ENCODE data around the gene MRPS15.

The MRPS15 gene

DNA sequence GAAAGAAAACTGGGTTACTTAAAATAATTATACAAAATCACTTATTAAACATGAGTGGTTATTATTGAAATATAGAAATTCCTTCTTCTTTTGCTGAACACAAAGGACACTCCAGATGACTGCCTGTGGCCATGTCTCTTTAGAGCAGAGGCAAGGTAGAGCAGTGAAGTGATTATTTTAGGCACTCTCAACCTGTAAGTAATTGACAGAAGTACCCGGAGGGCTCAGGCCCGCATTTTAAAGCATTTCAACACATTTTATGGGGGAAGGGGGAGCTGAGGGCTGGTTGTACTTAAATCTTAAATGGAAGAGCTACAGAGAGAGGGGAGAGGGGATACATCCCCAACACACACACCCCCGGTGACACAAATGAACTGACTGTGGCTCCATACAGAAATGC, 24.1 kb downstream of the MRPS15 start:
- Mint-ChIP-seq H3K36me3 (no peaks in the 10 kb centered on the region), H3K27ac (no peak overlapping the region), H3K9me3 (no peaks in the 10 kb centered on the region), H3K4me3 (no peak overlapping the region), H3K27me3 (no peaks in the 10 kb centered on the region), H3K4me1 (no peaks in the 10 kb centered on the region)
- DNase-seq (ENCODE audit: low spot score in 2 of 2) (no peak), ATAC-seq (ENCODE audit: low read depth) (no peak)

DNA sequence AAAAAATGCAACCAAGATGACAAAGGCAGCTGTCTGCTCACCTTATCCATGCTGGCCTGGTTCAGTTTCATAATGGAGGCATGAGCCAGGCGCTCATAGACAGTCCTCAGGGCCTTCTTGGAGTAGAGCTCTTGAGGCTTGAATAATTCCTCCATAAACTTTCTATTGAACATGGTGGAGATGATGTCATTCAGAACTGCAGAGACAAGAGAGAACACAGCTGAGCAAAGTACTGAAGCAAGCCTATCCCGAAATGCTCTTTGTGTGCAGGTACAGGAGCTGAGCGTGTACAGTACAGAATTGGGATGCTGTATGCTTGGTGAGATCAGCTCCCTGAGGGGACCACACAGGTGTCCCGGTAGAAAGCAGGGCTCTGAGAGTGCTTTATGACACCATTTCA, 25.5 kb downstream of the MRPS15 start:
- Mint-ChIP-seq H3K27ac (no peak overlapping the region), H3K27me3 (no peaks in the 10 kb centered on the region), H3K36me3 (no peaks in the 10 kb centered on the region), H3K4me1 (no peaks in the 10 kb centered on the region), H3K9me3 (no peaks in the 10 kb centered on the region), H3K4me3 (no peak overlapping the region)
- no peak for DNase-seq (ENCODE audit: low spot score in 2 of 2)
- no peak for ATAC-seq (ENCODE audit: low read depth)

DNA sequence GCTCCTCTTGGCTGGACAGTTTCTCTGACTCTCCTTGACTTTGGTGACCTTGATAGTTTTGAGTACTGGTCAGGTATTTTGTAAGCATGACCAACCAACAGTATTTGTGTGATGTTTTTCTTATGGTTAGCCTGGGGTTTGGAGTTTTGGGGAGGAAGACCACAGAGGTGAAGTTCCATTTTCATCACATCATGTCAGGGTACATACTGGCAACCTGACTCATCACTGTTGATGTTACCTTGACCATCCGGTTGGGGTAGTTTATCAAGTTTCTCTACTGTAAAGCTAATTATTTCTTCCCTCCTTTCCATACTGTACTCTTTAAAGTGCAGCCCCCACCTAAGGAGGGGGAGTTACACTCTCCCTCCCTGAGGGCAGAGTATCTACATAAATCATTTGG, 27.4 kb downstream of the MRPS15 start:
- no peaks in the 10 kb centered on the region for H3K4me1 Mint-ChIP-seq
- H3K4me3 Mint-ChIP-seq = no peak overlapping the region
- H3K36me3 Mint-ChIP-seq = no peaks in the 10 kb centered on the region
- no peak for DNase-seq (ENCODE audit: low spot score in 2 of 2)
- no peaks in the 10 kb centered on the region for H3K27me3 Mint-ChIP-seq
- no peak for ATAC-seq (ENCODE audit: low read depth)
- no peaks in the 10 kb centered on the region for H3K9me3 Mint-ChIP-seq
- no peak overlapping the region for H3K27ac Mint-ChIP-seq

DNA sequence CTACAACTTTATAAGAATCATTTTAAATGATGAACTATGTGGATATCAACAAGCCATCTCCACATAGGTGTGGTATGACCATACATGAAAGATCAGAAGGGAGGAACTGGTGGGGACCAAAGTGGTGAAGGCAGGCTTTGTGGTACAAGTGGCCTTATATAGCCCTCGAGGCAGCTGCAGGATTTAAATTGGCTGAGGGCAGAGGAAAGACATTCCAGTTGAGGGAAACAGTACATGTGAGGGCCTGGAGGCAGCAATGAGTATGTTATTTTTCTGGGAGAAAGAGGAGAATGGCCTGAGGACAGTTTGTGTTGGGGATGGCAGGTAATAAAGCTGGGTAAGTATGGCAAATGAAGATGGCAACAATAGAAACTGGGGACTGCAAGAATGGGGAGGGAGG, 31.1 kb downstream of the MRPS15 start:
- Mint-ChIP-seq H3K27ac (no peak overlapping the region), H3K27me3 (no peaks in the 10 kb centered on the region), H3K4me3 (no peak overlapping the region), H3K36me3 (peaks cover 6% of the 10 kb centered on the region), H3K4me1 (no peaks in the 10 kb centered on the region), H3K9me3 (no peaks in the 10 kb centered on the region)
- DNase-seq (ENCODE audit: low spot score in 2 of 2) (no peak), ATAC-seq (ENCODE audit: low read depth) (no peak)

DNA sequence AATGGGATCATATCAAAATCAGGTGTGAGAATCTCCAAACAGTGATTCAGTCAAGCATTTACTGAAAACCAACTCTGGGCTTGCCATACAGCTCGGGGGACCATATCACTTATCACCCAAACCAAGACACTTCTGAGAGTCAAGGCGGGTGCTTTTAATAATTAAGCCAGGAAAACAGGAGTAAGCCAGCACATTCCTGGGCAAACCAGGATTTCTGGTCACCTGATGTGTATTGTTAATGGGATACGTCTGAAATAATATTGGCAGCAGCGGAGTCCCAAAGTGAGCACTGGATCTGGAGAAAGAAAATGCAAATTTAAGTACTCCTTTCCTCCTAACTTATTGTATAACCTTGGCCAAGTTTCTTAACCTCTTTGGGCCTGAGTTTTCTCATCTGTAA, 31.6 kb downstream of the MRPS15 start:
- no peak for ATAC-seq (ENCODE audit: low read depth)
- Mint-ChIP-seq H3K27me3 (no peaks in the 10 kb centered on the region), H3K4me1 (no peaks in the 10 kb centered on the region)

DNA sequence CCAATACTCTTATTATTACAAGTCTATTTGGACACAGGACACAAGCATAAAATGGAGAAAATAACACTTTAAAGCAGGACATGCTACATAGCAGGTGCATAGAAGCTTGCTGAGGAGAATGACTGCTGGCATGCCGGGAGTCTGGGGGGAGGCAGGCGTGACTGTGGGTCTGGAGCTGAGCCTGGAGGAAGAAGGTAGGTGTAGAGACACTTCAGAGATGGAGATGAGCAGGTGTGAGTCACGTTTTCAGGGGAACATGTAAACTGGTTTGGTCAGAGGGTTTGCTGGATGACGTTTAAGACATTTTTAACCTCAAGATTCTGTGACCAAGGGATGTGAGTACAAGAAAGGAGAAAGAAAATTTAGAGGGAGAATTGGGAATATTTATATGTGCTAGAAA, 38.4 kb downstream of the MRPS15 start:
- Mint-ChIP-seq H3K4me3 (no peak overlapping the region), H3K36me3 (no peaks in the 10 kb centered on the region), H3K27me3 (no peaks in the 10 kb centered on the region), H3K9me3 (no peaks in the 10 kb centered on the region), H3K27ac (no peak overlapping the region), H3K4me1 (peaks cover 6% of the 10 kb centered on the region)
- ATAC-seq (ENCODE audit: low read depth) = no peak
- no peak for DNase-seq (ENCODE audit: low spot score in 2 of 2)

More for the DNA sequence above, 31.6 kb downstream of the MRPS15 start:
- no peak overlapping the region for H3K27ac Mint-ChIP-seq
- no peak overlapping the region for H3K4me3 Mint-ChIP-seq
- no peaks in the 10 kb centered on the region for H3K9me3 Mint-ChIP-seq
- DNase-seq (ENCODE audit: low spot score in 2 of 2) = no peak
- peaks cover 6% of the 10 kb centered on the region for H3K36me3 Mint-ChIP-seq

DNA sequence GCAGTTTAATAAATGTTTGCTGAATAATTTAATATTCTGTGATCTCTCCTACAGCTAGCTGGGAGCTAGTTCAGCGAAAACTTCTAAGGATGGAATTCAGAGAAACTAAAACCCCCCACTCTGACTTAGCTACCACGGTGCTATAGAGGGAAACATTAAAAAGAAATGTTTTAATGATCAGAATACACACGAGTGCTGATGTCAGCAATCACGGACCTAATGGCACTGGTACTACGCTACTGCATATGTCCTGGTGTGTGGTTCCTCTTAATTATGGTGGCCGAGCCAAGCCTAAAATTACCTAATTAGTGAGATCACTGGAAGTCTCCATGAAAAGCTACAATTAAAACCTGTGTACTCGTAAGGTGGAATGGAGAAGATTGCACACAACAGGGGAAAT, 42.5 kb downstream of the MRPS15 start:
- peaks cover 8% of the 10 kb centered on the region for H3K4me1 Mint-ChIP-seq
- peak overlapping the region; percentile 51 for H3K27ac Mint-ChIP-seq
- DNase-seq (ENCODE audit: low spot score in 2 of 2) (no peak), ATAC-seq (ENCODE audit: low read depth) (no peak)
- no peaks in the 10 kb centered on the region for H3K9me3 Mint-ChIP-seq
- H3K27me3 Mint-ChIP-seq = no peaks in the 10 kb centered on the region
- no peaks in the 10 kb centered on the region for H3K36me3 Mint-ChIP-seq
- no peak overlapping the region for H3K4me3 Mint-ChIP-seq

DNA sequence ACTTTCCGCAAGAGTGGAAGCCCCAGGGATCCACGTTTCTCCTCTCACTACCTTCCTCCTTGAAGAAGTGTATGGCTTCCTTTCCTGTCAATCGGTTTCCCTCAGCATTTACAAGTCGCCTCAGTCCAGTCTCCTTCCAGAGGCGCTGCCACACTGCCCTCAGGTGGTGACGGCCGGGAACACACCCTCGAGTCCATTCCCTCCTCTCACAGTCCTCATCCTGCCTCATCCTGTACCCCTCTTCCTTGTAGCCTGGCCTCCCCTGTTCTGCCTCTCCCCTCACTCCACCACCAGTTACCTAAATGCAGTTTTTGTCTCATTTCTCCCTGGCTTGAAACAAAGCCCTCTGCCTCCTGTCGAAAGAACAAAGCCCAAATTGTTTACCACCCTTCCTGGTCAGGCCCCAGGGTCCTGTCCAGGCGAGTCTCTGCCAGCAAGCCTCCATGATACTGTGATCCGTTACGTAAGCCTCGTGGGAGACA, 43.3 kb downstream of the MRPS15 start:
- H3K36me3 Mint-ChIP-seq = peaks cover 1% of the 10 kb centered on the region
- H3K4me3 Mint-ChIP-seq = no peak overlapping the region
- H3K27ac Mint-ChIP-seq = peak overlapping the region; percentile 51
- ATAC-seq (ENCODE audit: low read depth) = peak; percentile 97
- no peaks in the 10 kb centered on the region for H3K27me3 Mint-ChIP-seq
- DNase-seq (ENCODE audit: low spot score in 2 of 2) = peak; percentile 87 to 93
- H3K4me1 Mint-ChIP-seq = peaks cover 8% of the 10 kb centered on the region
- H3K9me3 Mint-ChIP-seq = no peaks in the 10 kb centered on the region

DNA sequence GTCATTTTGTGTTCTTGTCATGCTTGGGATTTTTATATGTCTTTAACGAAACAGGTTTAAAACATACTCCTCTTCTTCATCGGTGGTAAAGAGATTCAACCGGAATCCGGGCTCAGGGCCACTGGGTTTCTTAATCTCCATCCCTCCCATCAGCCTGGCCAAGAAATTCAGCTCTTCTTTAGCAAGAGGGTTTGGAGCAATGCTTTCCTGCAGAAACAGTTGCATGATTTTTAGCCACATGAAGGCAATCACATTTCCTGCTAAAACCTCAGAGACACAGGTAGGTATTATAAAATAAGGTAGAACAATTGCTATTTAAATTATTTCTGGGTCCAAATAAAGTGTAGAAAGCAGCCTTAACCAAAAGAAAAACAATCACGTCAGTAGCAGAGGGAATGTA, 43.8 kb downstream of the MRPS15 start:
- H3K4me3 Mint-ChIP-seq = no peak overlapping the region
- H3K4me1 Mint-ChIP-seq = peaks cover 8% of the 10 kb centered on the region

DNA sequence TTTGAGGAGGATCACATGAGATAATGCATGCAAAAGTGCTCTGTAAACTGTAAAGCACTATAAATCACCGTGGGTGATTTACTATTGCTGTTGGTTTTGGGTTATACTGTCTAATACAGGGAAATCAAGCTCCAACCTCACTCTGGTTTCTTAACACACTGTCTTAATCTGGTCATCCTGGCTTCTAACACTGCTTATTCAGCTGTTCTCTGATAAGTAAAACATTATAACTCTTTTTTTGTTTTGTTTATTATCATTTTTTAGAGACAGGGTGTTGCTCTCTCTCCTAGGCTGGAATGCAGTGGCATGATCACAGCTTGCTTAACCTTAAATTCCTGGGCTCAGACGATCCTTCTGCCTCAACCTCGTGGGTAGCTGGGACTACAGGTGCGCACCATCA, 44.6 kb downstream of the MRPS15 start:
- Mint-ChIP-seq H3K27me3 (no peaks in the 10 kb centered on the region), H3K36me3 (peaks cover 1% of the 10 kb centered on the region), H3K4me3 (no peak overlapping the region), H3K9me3 (no peaks in the 10 kb centered on the region), H3K27ac (no peak overlapping the region), H3K4me1 (peaks cover 8% of the 10 kb centered on the region)
- ATAC-seq (ENCODE audit: low read depth) = no peak
- no peak for DNase-seq (ENCODE audit: low spot score in 2 of 2)

More for the DNA sequence above, 43.8 kb downstream of the MRPS15 start:
- Mint-ChIP-seq H3K27me3 (no peaks in the 10 kb centered on the region), H3K36me3 (peaks cover 1% of the 10 kb centered on the region), H3K9me3 (no peaks in the 10 kb centered on the region), H3K27ac (no peak overlapping the region)
- ATAC-seq (ENCODE audit: low read depth) = no peak
- DNase-seq (ENCODE audit: low spot score in 2 of 2) = no peak

DNA sequence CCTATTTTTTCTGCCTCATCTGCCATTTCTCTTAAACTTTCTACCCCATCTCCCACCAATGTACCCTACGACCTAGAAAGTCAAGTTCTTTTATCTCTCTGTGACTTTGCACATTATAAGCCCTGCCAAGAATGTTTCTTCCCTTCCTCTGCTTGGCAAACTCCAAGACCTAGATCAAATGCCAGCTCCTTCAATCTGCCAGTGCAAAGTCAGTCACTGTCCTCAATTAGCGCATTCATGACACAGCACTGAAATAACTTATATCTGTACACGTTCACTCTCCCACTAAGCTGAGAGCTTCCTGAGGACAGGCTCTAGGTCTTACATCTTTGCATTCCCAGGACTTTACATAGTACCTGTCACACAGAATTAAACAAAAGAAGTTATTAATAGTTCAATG, 45.0 kb downstream of the MRPS15 start:
- no peak for DNase-seq (ENCODE audit: low spot score in 2 of 2)
- ATAC-seq (ENCODE audit: low read depth) = no peak
- no peak overlapping the region for H3K4me3 Mint-ChIP-seq
- H3K27me3 Mint-ChIP-seq = no peaks in the 10 kb centered on the region
- peaks cover 8% of the 10 kb centered on the region for H3K4me1 Mint-ChIP-seq
- H3K27ac Mint-ChIP-seq = no peak overlapping the region
- peaks cover 1% of the 10 kb centered on the region for H3K36me3 Mint-ChIP-seq
- H3K9me3 Mint-ChIP-seq = no peaks in the 10 kb centered on the region

DNA sequence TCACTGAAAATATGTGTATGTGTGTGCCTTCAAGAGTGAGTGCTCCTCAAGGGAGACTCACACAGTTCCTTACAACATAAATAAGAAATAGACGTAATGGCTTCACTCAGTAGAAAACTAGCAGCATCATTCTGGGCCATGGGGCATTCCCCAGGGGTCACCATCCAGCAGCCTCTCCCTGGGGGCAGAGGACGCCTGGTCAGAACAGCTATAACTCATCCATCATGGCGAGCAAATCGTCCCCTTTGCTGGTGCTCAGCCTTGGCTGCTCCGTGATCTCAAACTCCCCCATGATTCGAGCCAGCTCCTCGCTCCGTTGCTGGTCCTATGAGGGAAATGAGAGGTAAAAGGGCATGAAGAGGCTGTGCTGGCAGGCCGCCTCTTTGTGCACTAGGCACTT, 46.3 kb downstream of the MRPS15 start:
- Mint-ChIP-seq H3K4me3 (no peak overlapping the region), H3K9me3 (no peaks in the 10 kb centered on the region), H3K27ac (no peak overlapping the region), H3K36me3 (peaks cover 1% of the 10 kb centered on the region), H3K27me3 (no peaks in the 10 kb centered on the region), H3K4me1 (peaks cover 8% of the 10 kb centered on the region)
- ATAC-seq (ENCODE audit: low read depth) (no peak), DNase-seq (ENCODE audit: low spot score in 2 of 2) (no peak)

DNA sequence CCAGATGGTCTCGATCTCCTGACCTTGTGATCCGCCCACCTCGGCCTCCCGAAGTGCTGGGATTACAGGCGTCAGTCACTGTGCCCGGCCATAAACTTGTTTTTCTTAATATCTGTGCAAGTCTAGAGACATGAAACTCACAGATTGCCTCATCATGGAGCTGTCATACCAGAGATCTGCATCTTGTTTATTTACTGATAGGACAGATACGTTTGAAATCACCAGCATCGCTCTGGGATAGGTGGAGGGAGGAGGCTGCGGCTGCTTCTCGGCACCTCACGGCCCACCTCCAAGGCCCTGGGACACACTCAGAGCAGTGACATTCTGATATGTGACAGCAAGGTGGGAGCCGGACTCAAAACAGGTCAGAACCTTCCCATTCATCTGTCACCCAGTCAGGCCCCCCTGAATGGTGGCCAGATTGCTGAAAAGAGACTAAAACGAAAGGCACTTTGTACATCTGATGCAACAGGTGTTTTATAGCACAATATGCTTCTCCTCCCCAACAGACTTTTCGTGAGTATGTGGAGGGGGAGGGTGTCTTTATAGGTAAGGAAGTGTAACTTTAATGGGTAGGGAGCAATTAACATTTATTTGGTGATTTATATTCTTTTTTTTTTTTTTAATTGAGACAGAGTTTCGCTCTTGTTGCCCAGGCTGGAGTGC, 48.4 kb downstream of the MRPS15 start:
- Mint-ChIP-seq H3K36me3 (peaks cover 5% of the 10 kb centered on the region), H3K27ac (no peak overlapping the region), H3K4me1 (peaks cover 9% of the 10 kb centered on the region), H3K27me3 (no peaks in the 10 kb centered on the region), H3K4me3 (no peak overlapping the region), H3K9me3 (peaks cover 3% of the 10 kb centered on the region)
- DNase-seq (ENCODE audit: low spot score in 2 of 2) = no peak
- no peak for ATAC-seq (ENCODE audit: low read depth)

DNA sequence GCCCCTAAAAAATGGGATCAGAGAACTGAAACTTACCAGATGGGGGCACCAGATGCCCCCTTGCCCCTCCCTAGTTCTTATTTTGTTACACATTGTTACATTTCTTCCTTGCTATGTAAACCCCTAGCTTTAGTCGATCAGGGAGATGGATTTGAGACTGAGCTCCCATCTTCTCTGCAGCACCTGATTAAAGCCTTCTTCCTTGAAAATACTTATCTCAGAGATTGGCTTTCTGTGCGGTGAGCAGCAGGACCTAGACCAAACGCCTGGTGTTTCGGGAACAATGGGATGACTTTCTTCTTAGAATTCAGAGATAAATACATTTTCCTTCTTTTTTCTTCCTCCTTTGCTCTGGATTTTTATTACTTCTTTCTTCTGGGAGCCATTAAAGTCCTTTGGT, 49.8 kb downstream of the MRPS15 start:
- Mint-ChIP-seq H3K27ac (no peak overlapping the region), H3K27me3 (no peaks in the 10 kb centered on the region), H3K36me3 (peaks cover 10% of the 10 kb centered on the region), H3K9me3 (peaks cover 3% of the 10 kb centered on the region), H3K4me1 (peaks cover 12% of the 10 kb centered on the region), H3K4me3 (no peak overlapping the region)
- ATAC-seq (ENCODE audit: low read depth) (no peak), DNase-seq (ENCODE audit: low spot score in 2 of 2) (no peak)
